AG08396 (cell line): ENCODE data around the gene MARVELD2.
"Not testable (repeated sequence)": the region's sequence is repeated elsewhere in the genome, so short reads cannot be mapped to it uniquely, and the experiment has no call there.

ENCODE experiments used
- DNase-seq: peaks from one replicate; pipeline ENCODE4 v3.0.0; 2012; ENCODE audit warnings: low spot score, mixed read lengths

Gene MARVELD2

GRCh38 chr5:69414885-69415583, at the start of gene MARVELD2:
Gene MARVELD2 (plus strand): TSS chr5:69415116. CDS start chr5:69419386, 4,270 bp downstream.
- DNase-seq = peak; percentile 79

GRCh38 chr5:69367697-69368279, 47.1 kb upstream of the MARVELD2 start:
- DNase-seq = no peak

GRCh38 chr5:69368458-69369339, 46.2 kb upstream of the MARVELD2 start:
- no peak for DNase-seq

- peak; percentile 93 for DNase-seq
Observed at GRCh38 chr5:69369340-69370121, 45.4 kb upstream of the MARVELD2 start, which contains the start of the genes AK6, RAD17 and TAF9. Gene AK6 (minus strand): TSS chr5:69369520. CDS start chr5:69369490, 30 bp downstream. Gene RAD17 (plus strand): TSS chr5:69369818. CDS start chr5:69372209, 2,391 bp downstream. Gene TAF9 (minus strand): TSS chr5:69369520. CDS start chr5:69365737, 3,783 bp downstream.

- DNase-seq = not testable (repeated sequence)
Observed at GRCh38 chr5:69370335-69370734, 44.6 kb upstream of the MARVELD2 start.

DNA sequence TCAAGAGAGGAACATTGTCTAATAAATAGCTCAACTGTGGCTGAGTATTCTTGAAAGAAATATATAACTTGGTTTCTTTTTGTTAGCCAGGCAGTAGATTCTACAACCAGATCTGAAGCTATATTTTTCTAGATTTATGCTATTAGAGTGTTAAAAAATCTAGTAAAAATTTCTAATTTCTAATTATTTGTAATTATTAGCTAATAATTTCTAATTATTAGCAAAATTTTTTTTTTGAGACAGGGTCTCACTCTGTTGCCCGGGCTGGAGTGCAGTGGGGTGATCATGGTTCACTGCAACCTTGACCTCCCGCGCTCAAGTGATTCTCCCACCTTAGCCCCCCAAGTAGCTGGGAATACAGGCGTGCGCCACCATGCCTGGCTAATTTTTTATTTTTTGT, 42.5 kb upstream of the MARVELD2 start:
- no peak for DNase-seq

- DNase-seq = no peak
Observed at GRCh38 chr5:69374911-69375446, 39.9 kb upstream of the MARVELD2 start.

DNA sequence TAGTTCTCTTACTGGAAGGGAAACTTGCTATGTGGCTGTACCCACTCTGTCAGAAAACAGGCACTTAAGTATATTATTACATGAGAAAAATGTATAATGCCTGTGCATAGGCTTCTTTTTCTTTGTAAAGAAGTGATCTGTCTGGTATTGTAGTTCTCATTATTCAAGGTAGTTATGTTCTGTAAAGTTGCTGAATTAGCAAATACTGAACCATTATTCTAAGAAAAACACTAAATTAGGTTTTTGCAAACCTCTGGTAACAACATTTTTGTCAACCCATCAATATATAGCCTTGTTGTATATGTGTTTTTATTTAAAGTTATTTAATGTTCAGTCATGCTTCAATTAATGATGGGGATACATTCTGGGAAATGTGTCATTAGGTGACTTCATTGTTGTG, 36.5 kb upstream of the MARVELD2 start:
- DNase-seq = no peak

DNA sequence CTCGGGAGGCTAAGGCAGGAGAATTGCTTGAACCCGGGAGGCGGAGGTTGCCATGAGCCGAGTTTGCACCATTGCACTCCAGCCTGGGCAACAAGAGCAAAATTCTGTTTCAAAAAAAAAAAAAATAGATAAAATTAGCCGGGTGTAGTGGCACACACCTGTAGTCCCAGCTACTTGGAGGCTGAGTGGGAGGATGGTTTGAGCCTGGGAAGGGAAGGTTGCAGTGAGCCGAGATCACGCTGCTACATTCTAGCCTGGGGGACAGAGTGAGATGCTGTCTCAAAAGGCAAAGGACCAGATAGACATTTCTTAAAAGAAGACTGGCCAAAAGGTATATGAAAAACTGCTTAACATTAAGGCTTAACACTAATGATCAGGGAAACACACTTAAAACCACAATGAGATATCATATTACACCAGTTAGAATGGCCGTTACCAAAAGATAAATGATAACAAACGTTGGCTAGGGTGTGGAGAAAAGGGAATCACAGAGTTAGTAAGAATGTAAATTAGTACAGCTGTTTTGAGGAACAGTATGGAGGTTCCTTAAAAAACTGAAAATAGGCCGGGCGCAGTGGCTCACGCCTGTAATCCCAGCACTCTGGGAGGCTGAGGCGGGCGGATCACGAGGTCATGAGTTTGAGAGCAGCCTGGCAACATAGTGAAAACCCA, 10.1 kb upstream of the MARVELD2 start:
- no peak for DNase-seq

- no peak for DNase-seq
Observed at GRCh38 chr5:69415584-69415958, 655 bp downstream of the MARVELD2 start.

GRCh38 chr5:69416180-69416579, 1.3 kb downstream of the MARVELD2 start:
- no peak for DNase-seq

GRCh38 chr5:69416699-69417098, 1.8 kb downstream of the MARVELD2 start:
- no peak for DNase-seq

- no peak for DNase-seq
Observed at GRCh38 chr5:69418554-69418953, 3.6 kb downstream of the MARVELD2 start.

DNA sequence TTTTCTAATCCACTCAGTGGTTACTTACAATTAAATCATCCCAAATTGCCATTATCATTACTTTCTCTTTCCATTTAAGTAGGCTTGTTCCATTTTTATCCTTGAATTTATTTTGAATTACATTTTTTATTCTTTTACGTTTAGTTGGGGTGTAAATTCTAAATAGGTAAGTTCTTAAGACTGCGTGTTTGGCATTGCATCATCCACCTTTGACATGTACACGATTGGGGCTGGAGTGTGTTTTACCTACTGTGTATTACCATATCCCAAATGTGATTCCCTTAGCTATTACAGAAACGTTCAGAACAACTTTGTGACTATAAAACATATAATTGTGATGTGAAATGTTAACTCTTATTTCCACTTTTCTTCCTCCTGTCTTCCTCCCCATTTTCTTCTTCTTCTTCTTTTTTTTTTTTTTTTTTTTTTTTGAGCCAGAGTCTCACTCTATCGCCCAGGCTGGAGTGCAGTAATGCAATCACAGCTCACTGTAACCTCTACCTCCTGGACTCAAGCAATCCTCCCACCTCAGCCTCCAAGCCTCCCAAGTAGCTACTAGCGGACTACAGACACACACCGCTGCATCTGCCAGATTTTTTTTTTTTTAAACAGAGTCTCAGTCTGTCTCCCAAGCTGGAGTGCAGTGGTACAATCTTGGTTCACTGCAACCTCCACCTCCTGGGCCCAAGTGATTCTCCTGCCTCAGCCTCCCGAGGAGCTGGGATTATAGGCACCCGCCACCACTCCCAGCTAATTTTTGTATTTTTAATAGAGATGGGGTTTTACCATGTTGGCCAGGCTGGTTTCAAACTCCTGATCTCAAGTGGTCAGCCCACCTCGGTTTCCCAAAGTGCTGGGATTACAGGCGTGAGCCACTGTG, 16.7 kb downstream of the MARVELD2 start:
- DNase-seq = no peak

GRCh38 chr5:69432412-69433206, 17.7 kb downstream of the MARVELD2 start:
- DNase-seq = no peak

DNA sequence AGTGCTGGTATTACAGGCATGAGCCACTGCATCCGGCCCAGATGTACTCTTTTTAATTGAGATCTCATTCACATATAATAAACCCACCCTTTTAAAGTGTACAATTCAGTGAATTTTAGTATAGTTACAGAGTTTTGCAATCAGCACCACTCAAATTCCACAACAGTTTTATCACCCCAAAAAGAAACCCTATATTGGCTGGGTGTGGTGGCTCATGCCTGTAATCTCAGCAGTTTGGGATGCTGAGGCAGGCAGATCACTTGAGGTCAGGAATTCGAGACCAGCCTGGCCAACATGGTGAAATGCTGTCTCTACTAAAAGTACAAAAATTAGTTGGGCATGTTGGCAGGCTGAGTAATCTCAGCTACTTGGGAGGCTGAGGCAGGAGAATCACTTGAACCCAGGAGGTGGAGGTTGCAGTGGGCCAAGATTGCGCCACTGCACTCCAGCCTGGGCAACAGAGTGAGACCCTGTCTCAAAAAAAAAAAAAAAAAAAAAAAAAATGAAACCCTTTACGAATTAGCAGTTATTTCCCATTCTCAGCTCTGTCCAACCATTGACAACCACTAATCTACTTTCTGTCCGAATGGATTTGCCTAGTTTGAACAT, 20.5 kb downstream of the MARVELD2 start:
- DNase-seq = not testable (repeated sequence)

DNA sequence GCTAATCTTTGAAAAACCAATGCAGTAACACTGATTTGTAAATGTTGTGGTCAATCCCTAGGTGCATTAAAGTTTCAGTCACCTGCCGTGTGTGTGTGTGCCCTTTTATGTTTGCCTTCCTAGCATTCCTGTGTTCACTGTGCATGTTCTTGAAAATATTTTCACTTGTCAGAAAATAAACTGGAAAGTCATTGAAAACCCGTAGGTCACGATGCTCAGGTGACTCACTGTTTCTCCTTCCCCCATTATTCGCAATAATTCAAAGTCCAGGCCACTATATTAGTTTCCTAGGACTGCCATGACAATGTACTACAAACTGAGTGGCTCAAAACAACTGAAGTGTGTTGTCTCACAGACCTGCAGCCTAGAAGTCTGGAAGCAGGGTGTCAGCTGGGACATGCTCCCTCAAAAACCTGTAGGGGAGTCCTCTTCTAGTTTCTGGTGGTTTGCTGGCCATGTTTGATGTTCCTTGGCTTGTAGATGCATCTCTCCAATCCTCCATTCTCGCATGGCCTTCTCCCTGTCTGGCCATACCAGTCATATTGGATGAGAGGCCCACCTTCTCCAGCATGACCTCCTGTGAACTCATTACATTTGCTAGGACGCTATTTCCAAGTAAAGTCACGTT, 29.3 kb downstream of the MARVELD2 start:
- no peak for DNase-seq

DNA sequence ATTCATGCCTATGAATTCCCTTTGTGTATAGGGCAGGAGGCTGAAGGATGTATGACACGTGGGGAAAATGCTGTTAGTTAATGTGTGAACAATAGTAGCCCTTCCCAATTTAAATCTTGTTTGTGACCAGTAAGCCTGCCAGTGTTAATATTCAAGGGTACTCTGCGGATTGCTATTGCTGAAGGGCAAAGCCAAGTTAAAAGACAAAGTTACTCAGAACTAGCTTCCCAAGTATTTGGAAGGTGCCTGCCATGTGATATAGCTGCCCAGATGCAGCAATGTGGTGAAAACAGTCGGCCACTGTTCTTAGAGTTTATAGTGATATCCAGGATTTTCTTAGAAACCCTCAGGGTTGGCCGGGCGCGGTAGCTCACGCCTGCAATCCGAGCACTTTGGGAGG, 34.6 kb downstream of the MARVELD2 start:
- DNase-seq = no peak
